H1 (cell line): ENCODE results near the gene ELFN2. TPM values are rescaled to one million over a fixed set of nuclear protein-coding genes. Genes with fewer than 3 reads are reported as not detected.

Experiments
- CTCF ChIA-PET: fragments of 300-600 bp; sonication (Branson Sonifier 250); formaldehyde crosslinking; loops from one replicate; lab custom pipeline; 2021; ENCODE audit not compliant: partially characterized antibody; lab: Charles Lee
- POLR2A ChIA-PET: fragments of 300-600 bp; sonication (Branson Sonifier 250); formaldehyde crosslinking; loops from one replicate; lab custom pipeline; 2021; ENCODE audit warnings: inconsistent platforms; ENCODE audit not compliant: partially characterized antibody; lab: Charles Lee
- DNase-seq, 2 experiments: peaks; one replicate each; pipeline versions ENCODE4 v3.0.0 to v3.0.0-alpha.2; 2010 to 2022; ENCODE audit warnings: low spot score in 2 of 2, low read depth in 1 of 2, mixed read lengths in 1 of 2
- FAIRE-seq: peaks from 2 replicates; lab custom pipeline; 2011; peaks lifted over from hg19 to GRCh38; lab: Jason Lieb, UNC
- H2AFZ ChIP-seq: 2 replicates; pipeline ENCODE4 v1.8.1; 2012; ENCODE audit warnings: low read length, inconsistent platforms
- H2AK5ac ChIP-seq: 2 replicates; pipeline ENCODE4 v1.6.1; 2013; ENCODE audit warnings: low read depth, low read length
- H2BK120ac ChIP-seq: replicated peaks from 2 replicates; pipeline ENCODE3; 2013; ENCODE audit warnings: low read depth, low read length, inconsistent platforms
- H2BK12ac ChIP-seq: 2 replicates; pipeline ENCODE4 v1.6.1; 2013; ENCODE audit warnings: low read depth, low read length
- H2BK15ac ChIP-seq: 2 replicates; pipeline ENCODE4 v1.6.1; 2013; ENCODE audit warnings: low read length
- H2BK20ac ChIP-seq: 2 replicates; pipeline ENCODE4 v1.6.1; 2013; ENCODE audit warnings: low read length
- H2BK5ac ChIP-seq: 2 replicates; pipeline ENCODE4 v1.6.1; 2013; ENCODE audit warnings: low read depth, low read length
- H3K14ac ChIP-seq: 2 replicates; pipeline ENCODE4 v1.6.1; 2013; ENCODE audit warnings: inconsistent platforms; ENCODE audit not compliant: insufficient read length
- H3K18ac ChIP-seq: 2 replicates; pipeline ENCODE4 v1.6.1; 2013; ENCODE audit warnings: low read length; ENCODE audit errors: extremely low read depth
- H3K23ac ChIP-seq: 2 replicates; pipeline ENCODE4 v1.6.1; 2013; ENCODE audit warnings: inconsistent platforms; ENCODE audit not compliant: insufficient read length
- H3K23me2 ChIP-seq: 2 replicates; pipeline ENCODE4 v1.6.1; 2013; ENCODE audit warnings: low read depth, low read length
- H3K27ac ChIP-seq: 2 replicates; pipeline ENCODE4 v1.6.1; 2011; ENCODE audit warnings: low read depth, low read length, inconsistent platforms
- H3K27me3 ChIP-seq, 4 experiments: replicated peaks in 1 of 4; 1 replicate in 1 of 4; 2 replicates in 3 of 4; pipeline versions ENCODE4 v1.6.1 to v1.8.1; 2011 to 2013; ENCODE audit warnings: low read length in 3 of 4, mild to moderate bottlenecking in 3 of 4, inconsistent platforms in 2 of 4, mixed read lengths in 2 of 4, moderate library complexity in 1 of 4; ENCODE audit not compliant: control insufficient read depth in 3 of 4, insufficient read depth in 3 of 4; ENCODE audit errors: extremely low read depth in 1 of 4
- H3K36me3 ChIP-seq, 4 experiments: 2 replicates each; pipeline versions ENCODE4 v1.6.1 to v1.8.1; 2011 to 2013; ENCODE audit warnings: mild to moderate bottlenecking in 4 of 4, low read length in 3 of 4, moderate library complexity in 2 of 4, control low read depth in 1 of 4, inconsistent platforms in 1 of 4; ENCODE audit not compliant: insufficient read depth in 4 of 4, control insufficient read depth in 2 of 4
- H3K4ac ChIP-seq: replicated peaks from 2 replicates; pipeline ENCODE3; 2013; ENCODE audit warnings: low read length, low read depth, mixed read lengths, inconsistent platforms; ENCODE audit not compliant: insufficient read length
- H3K4me1 ChIP-seq, 4 experiments: replicated peaks in 1 of 4; 1 replicate in 1 of 4; 2 replicates in 3 of 4; pipeline versions ENCODE4 v1.6.1 to v1.8.1; 2011 to 2013; ENCODE audit warnings: low read length in 3 of 4, inconsistent platforms in 2 of 4, mixed read lengths in 1 of 4; ENCODE audit not compliant: insufficient read depth in 4 of 4, control insufficient read depth in 3 of 4
- H3K4me2 ChIP-seq, 2 experiments: 2 replicates each; pipeline versions ENCODE4 v1.6.1 to v1.8.1; 2011 to 2013; ENCODE audit warnings: low read depth in 2 of 2, low read length in 2 of 2, control low read depth in 1 of 2, inconsistent platforms in 1 of 2, mild to moderate bottlenecking in 1 of 2; ENCODE audit not compliant: insufficient read depth in 1 of 2
- H3K4me3 ChIP-seq, 4 experiments: fragments of 200-600, 300-600 bp in 1 of 4; sonication (generic), shearing (Covaris generic), sonication (Bioruptor Twin) in 1 of 4; 2 replicates each; pipeline versions ENCODE4 v1.5.1 to v1.8.1; 2011 to 2016; ENCODE audit warnings: low read length in 4 of 4, low read depth in 3 of 4, control low read depth in 2 of 4, inconsistent platforms in 2 of 4, mild to moderate bottlenecking in 2 of 4, mixed read lengths in 1 of 4, moderate library complexity in 1 of 4; ENCODE audit not compliant: insufficient read depth in 2 of 4; ENCODE audit errors: extremely low read depth in 1 of 4
- H3K56ac ChIP-seq: replicated peaks from 2 replicates; pipeline ENCODE3; 2013; ENCODE audit warnings: low read depth, mild to moderate bottlenecking, mixed read lengths, low read length, inconsistent platforms; ENCODE audit not compliant: insufficient read length
- H3K79me1 ChIP-seq: 2 replicates; pipeline ENCODE4 v1.6.1; 2013; ENCODE audit warnings: low read depth, low read length, control low read depth
- H3K79me2 ChIP-seq, 2 experiments: 2 replicates each; pipeline versions ENCODE4 v1.6.1 to v1.8.1; 2012 to 2013; ENCODE audit warnings: low read length in 2 of 2, mild to moderate bottlenecking in 2 of 2, inconsistent platforms in 1 of 2; ENCODE audit not compliant: insufficient read depth in 2 of 2, control insufficient read depth in 1 of 2
- H3K9ac ChIP-seq, 4 experiments: replicated peaks in 1 of 4; 1 replicate in 1 of 4; 2 replicates in 3 of 4; pipeline versions ENCODE4 v1.6.1 to v1.8.1; 2011 to 2013; ENCODE audit warnings: low read depth in 3 of 4, low read length in 3 of 4, control low read depth in 2 of 4, mild to moderate bottlenecking in 2 of 4, moderate library complexity in 2 of 4, inconsistent platforms in 1 of 4; ENCODE audit errors: extremely low read depth in 1 of 4
- H3K9me3 ChIP-seq, 2 experiments: 2 replicates each; pipeline versions ENCODE4 v1.6.1 to v1.8.1; 2012 to 2013; ENCODE audit warnings: mild to moderate bottlenecking in 2 of 2, moderate library complexity in 2 of 2, control low read depth in 1 of 2, inconsistent platforms in 1 of 2, low read depth in 1 of 2, low read length in 1 of 2, mixed read lengths in 1 of 2; ENCODE audit not compliant: insufficient read depth in 2 of 2
- H4K20me1 ChIP-seq, 2 experiments: replicated peaks in 1 of 2; 2 replicates each; pipeline versions ENCODE3 to v1.8.1; 2011 to 2013; ENCODE audit warnings: inconsistent platforms in 2 of 2, low read length in 2 of 2, mild to moderate bottlenecking in 1 of 2; ENCODE audit not compliant: insufficient read depth in 2 of 2, control insufficient read depth in 1 of 2
- H4K5ac ChIP-seq: 2 replicates; pipeline ENCODE4 v1.6.1; 2013; ENCODE audit warnings: low read length, low read depth, mixed read lengths, inconsistent platforms; ENCODE audit not compliant: insufficient read length
- H4K8ac ChIP-seq: 2 replicates; pipeline ENCODE4 v1.8.0; 2013; ENCODE audit warnings: mild to moderate bottlenecking, moderate library complexity, low read length, inconsistent platforms; ENCODE audit not compliant: insufficient read depth; ENCODE audit errors: extremely low read depth
- H4K91ac ChIP-seq: replicated peaks from 2 replicates; pipeline ENCODE3; 2013; ENCODE audit warnings: low read length, mixed read lengths, inconsistent platforms; ENCODE audit not compliant: insufficient read length
- EP300 ChIP-seq, 2 experiments: IDR thresholded peaks; 1 replicate in 1 of 2; 2 replicates in 1 of 2; pipeline ENCODE4 v1.6.1; 2011 to 2012; ENCODE audit warnings: low read depth in 2 of 2, low read length in 2 of 2, mild to moderate bottlenecking in 2 of 2, borderline replicate concordance in 1 of 2, inconsistent platforms in 1 of 2, moderate library complexity in 1 of 2
- HDAC2 ChIP-seq, 2 experiments: fragments of 300-600 bp in 1 of 2; sonication (generic) in 1 of 2; IDR thresholded peaks; 2 replicates each; pipeline ENCODE4 v1.6.1; 2011 to 2012; ENCODE audit warnings: low read depth in 2 of 2, low read length in 2 of 2, mild to moderate bottlenecking in 2 of 2, moderate library complexity in 2 of 2, borderline replicate concordance in 1 of 2, inconsistent platforms in 1 of 2
- PHF8 ChIP-seq: fragments of 200-600 bp; sonication (generic); conservative IDR thresholded peaks from 2 replicates; pipeline ENCODE4 v1.7.1; 2012; ENCODE audit warnings: low read depth, mild to moderate bottlenecking, inconsistent platforms, low read length, moderate library complexity
- RBBP5 ChIP-seq: IDR thresholded peaks from 2 replicates; pipeline ENCODE4 v1.7.1; 2012; ENCODE audit warnings: low read depth, mild to moderate bottlenecking, inconsistent platforms, low read length, moderate library complexity, borderline replicate concordance
- SIRT6 ChIP-seq: IDR thresholded peaks from one replicate; pipeline ENCODE4 v1.7.1; 2012; ENCODE audit warnings: low read length, inconsistent platforms
- WGBS, 2 experiments: shearing (Covaris generic) in 1 of 2; methylation state at CpG; one replicate each; pipeline versions ENCODE4 v1.1.6 to v1.1.7; 2013 to 2015; ENCODE audit warnings: low lambda C conversion rate in 2 of 2, mixed read lengths in 2 of 2, inconsistent platforms in 1 of 2, low coverage in 1 of 2, missing lambda C conversion rate in 1 of 2; ENCODE audit not compliant: insufficient replicate concordance in 2 of 2, insufficient coverage in 1 of 2, insufficient read length in 1 of 2; ENCODE audit errors: extremely low coverage in 1 of 2, missing lambda C conversion rate in 1 of 2; 5-methylcytosine and 5-hydroxymethylcytosine counted together
- polyA plus RNA-seq, 7 experiments: library from polyadenylated mRNA; depleted of rRNA in 3 of 7; stranded (reverse) in 5 of 7; unstranded in 2 of 7; fragments of >200 nt in 5 of 7; fragments of 200-250 nt in 2 of 7; gene quantifications; 1 replicate in 5 of 7; 2 replicates in 1 of 7; 4 replicates in 1 of 7; pipeline versions ENCODE4 v1.2.1 to v1.2.3, GENCODE V29; 2011 to 2013; ENCODE audit warnings: missing spikeins in 2 of 7, mixed read lengths in 2 of 7
- total RNA-seq: library from RNA; stranded (reverse); fragmentation: NEBNext Ultra II Directional; extraction: Animal tissue kit (Norgen Biotek cat#: 25700); gene quantifications from 2 replicates; pipeline ENCODE4 v1.2.1, GENCODE V29; 2021

ELFN2 gene
- total and polyA plus RNA-seq, 2 of the 8 experiments (the other 6 are each of a cell fraction or from before 2014, with no cell fraction given): 0.63 to 0.88 TPM

- Histone ChIP-seq H3K4me2 (no peak overlapping the region), H2BK5ac (no peak overlapping the region), H3K9ac (no peak overlapping the region)
Measured at GRCh38 chr22:37456346-37456745, 29.1 kb upstream of the ELFN2 start.

More at GRCh38 chr22:37456346-37456745, 29.1 kb upstream of the ELFN2 start:
- Histone ChIP-seq H2AK5ac (no peak overlapping the region), H3K14ac (no peak overlapping the region), H3K9me3 (no peaks in the 10 kb centered on the region), H3K79me2 (no peaks in the 10 kb centered on the region), H3K4me3 (no peak overlapping the region), H2BK15ac (no peak overlapping the region), H4K20me1 (no peaks in the 10 kb centered on the region), H3K4me1 (no peaks in the 10 kb centered on the region; a peak in 2 of 7 replicates), H2AFZ (no peak overlapping the region), H3K27me3 (no peaks in the 10 kb centered on the region), H4K91ac (no peak overlapping the region), H4K8ac (peak overlapping the region; percentile 36; the same call in 1 of the 2 replicates), H3K27ac (no peak overlapping the region), H2BK120ac (no peak overlapping the region), H3K18ac (no peak overlapping the region), H3K4ac (no peak overlapping the region), H2BK12ac (no peak overlapping the region), H4K5ac (no peak overlapping the region), H3K23ac (no peak overlapping the region), H3K56ac (no peak overlapping the region), H3K36me3 (no peaks in the 10 kb centered on the region), H3K23me2 (no peaks in the 10 kb centered on the region), H2BK20ac (no peak overlapping the region), H3K79me1 (no peaks in the 10 kb centered on the region)
- 93% methylated on average over 16 of the region's 17 CpGs; no CpG with 5 or more reads in 1 of the 2 experiments for WGBS, 2 experiments
- no peak for TF ChIP-seq RBBP5
- no peak for TF ChIP-seq EP300 (IDR thresholded peaks at IDR 0.05; ENCODE audit: borderline replicate concordance in 1 of 2, low read depth in 2 of 2, low read length in 2 of 2)
- no peak for TF ChIP-seq HDAC2 (IDR thresholded peaks at IDR 0.05; ENCODE audit: borderline replicate concordance in 1 of 2, low read depth in 2 of 2, low read length in 2 of 2)
- TF ChIP-seq PHF8: no peak
- TF ChIP-seq SIRT6: no peak
- DNase-seq: no peak
- CTCF ChIA-PET: interaction anchor here (0.8 to 8.2 kb wide), 23 partner anchors 9 to 314 kb away, joined by 3 to 119 read pairs (median 6); partner anchors contain the start of gene MFNG
- FAIRE-seq: no peak
- POLR2A ChIA-PET: interaction anchor here (0.7 kb wide), 1 partner anchor 163 kb away, joined by 3 read pairs; no protein-coding TSS in a partner anchor
